ENCODE data around the gene ZNF431. TPM values are rescaled to one million over a fixed set of nuclear protein-coding genes. Genes with fewer than 3 reads are reported as not detected.

Gene ZNF431
- total and polyA plus RNA-seq, 4 donors = 0.29 to 6.6 (median 1.5) TPM

- Histone ChIP-seq H3K9me3 (ENCODE audit: control insufficient read depth in 4 of 4, low read length in 3 of 4) (peaks cover 0 to 1% (median 0%) of the 10 kb centered on the region in 4 donors), H3K4me3 (ENCODE audit: low read depth in 1 of 3, low read length in 3 of 3) (no peak overlapping the region), H3K36me3 (ENCODE audit: control insufficient read depth in 4 of 4, insufficient read depth in 3 of 4, low read depth in 1 of 4, low read length in 3 of 4) (no peaks in the 10 kb centered on the region), H3K27me3 (ENCODE audit: control insufficient read depth in 4 of 4, insufficient read depth in 4 of 4, low read length in 3 of 4) (no peaks in the 10 kb centered on the region), H3K4me1 (ENCODE audit: control insufficient read depth in 4 of 4, insufficient read depth in 4 of 4, low read length in 3 of 4) (no peaks in the 10 kb centered on the region), H3K9ac (ENCODE audit: low read depth in 1 of 2, low read length in 2 of 2) (no peak overlapping the region), H3K27ac (ENCODE audit: low read depth in 1 of 2, low read length in 2 of 2) (no peak overlapping the region)
- no peak for DNase-seq (ENCODE audit: low spot score)
- TF ChIP-seq, protein P1, sequence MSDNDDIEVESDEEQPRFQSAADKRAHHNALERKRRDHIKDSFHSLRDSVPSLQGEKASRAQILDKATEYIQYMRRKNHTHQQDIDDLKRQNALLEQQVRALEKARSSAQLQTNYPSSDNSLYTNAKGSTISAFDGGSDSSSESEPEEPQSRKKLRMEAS (IDR thresholded peaks at IDR 0.05) = no peak
- TF ChIP-seq ATF3 (IDR thresholded peaks at IDR 0.05) (no peak), TAF1 (conservative IDR thresholded peaks at IDR 0.05) (no peak), HNF4A (conservative IDR thresholded peaks at IDR 0.05) (no peak), HNF4G (IDR thresholded peaks at IDR 0.05) (no peak), JUND (IDR thresholded peaks at IDR 0.05) (no peak), NR2F2 (IDR thresholded peaks at IDR 0.05) (no peak), ZBTB33 (IDR thresholded peaks at IDR 0.05) (no peak), RAD21 (IDR thresholded peaks at IDR 0.05) (no peak), GABPA (IDR thresholded peaks at IDR 0.05 in 1 of 2, conservative IDR thresholded peaks at IDR 0.05 in 1 of 2) (no peak), RXRA (IDR thresholded peaks at IDR 0.05) (no peak), FOXA2 (IDR thresholded peaks at IDR 0.05) (no peak), CTCF (IDR thresholded peaks at IDR 0.05; ENCODE audit: low read depth, low read length, missing input control) (no peak), YY1 (IDR thresholded peaks at IDR 0.05) (no peak), SP1 (IDR thresholded peaks at IDR 0.05) (no peak), FOXA1 (IDR thresholded peaks at IDR 0.05) (no peak)
- 90% methylated on average over 1 of the region's 1 CpG for WGBS
Measured at GRCh38 chr19:21094347-21095025, 47.4 kb upstream of the ZNF431 start.

DNA sequence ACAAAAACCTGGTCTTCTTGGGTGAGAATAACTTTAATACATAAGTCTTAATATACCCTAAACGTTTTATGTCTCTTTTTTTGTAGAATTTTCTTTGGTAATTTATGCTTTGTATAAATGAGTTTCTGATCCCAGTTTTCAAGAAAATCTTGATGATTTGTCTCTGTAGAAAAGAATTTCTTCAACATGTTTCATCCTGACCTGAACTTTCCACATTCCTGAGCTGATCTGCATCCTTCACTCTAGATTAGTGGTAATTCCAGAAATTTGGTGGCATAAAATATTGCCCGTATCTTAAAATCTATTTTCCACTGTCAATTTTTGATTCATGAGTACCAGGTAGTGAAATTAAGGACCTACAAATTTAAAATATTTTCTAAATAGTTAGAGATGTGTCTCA is 43.5 kb upstream of the ZNF431 start:
- no peaks in the 10 kb centered on the region for H3K36me3 ChIP-seq (ENCODE audit: control insufficient read depth in 4 of 4, insufficient read depth in 3 of 4, low read depth in 1 of 4, low read length in 3 of 4)
- no peaks in the 10 kb centered on the region for H3K4me1 ChIP-seq (ENCODE audit: control insufficient read depth in 4 of 4, insufficient read depth in 4 of 4, low read length in 3 of 4)
- 88% methylated on average over 2 of the region's 2 CpGs for WGBS
- H3K4me3 ChIP-seq (ENCODE audit: low read depth in 1 of 3, low read length in 3 of 3) = no peak overlapping the region
- no peak overlapping the region for H3K9ac ChIP-seq (ENCODE audit: low read depth in 1 of 2, low read length in 2 of 2)
- peaks cover 0 to 1% (median 0%) of the 10 kb centered on the region in 4 donors for H3K9me3 ChIP-seq (ENCODE audit: control insufficient read depth in 4 of 4, low read length in 3 of 4)
- H3K27me3 ChIP-seq (ENCODE audit: control insufficient read depth in 4 of 4, insufficient read depth in 4 of 4, low read length in 3 of 4) = no peaks in the 10 kb centered on the region
- no peak for DNase-seq (ENCODE audit: low spot score)
- H3K27ac ChIP-seq (ENCODE audit: low read depth in 1 of 2, low read length in 2 of 2) = no peak overlapping the region
- TF ChIP-seq HNF4G (IDR thresholded peaks at IDR 0.05) (no peak), ZBTB33 (IDR thresholded peaks at IDR 0.05) (no peak), FOXA1 (IDR thresholded peaks at IDR 0.05) (no peak), ATF3 (IDR thresholded peaks at IDR 0.05) (no peak), NR2F2 (IDR thresholded peaks at IDR 0.05) (no peak), YY1 (IDR thresholded peaks at IDR 0.05) (no peak), GABPA (IDR thresholded peaks at IDR 0.05 in 1 of 2, conservative IDR thresholded peaks at IDR 0.05 in 1 of 2) (no peak), CTCF (IDR thresholded peaks at IDR 0.05; ENCODE audit: low read depth, low read length, missing input control) (no peak), REST (IDR thresholded peaks at IDR 0.05) (no peak), TAF1 (conservative IDR thresholded peaks at IDR 0.05) (no peak), JUND (IDR thresholded peaks at IDR 0.05) (no peak), RXRA (IDR thresholded peaks at IDR 0.05) (no peak), FOXA2 (IDR thresholded peaks at IDR 0.05) (no peak)
- TF ChIP-seq, protein P1 (IDR thresholded peaks at IDR 0.05) = no peak
